ENCODE results near the gene RSBN1L.
A peak's percentile ranks its signal among the peaks of the same experiment; 100 is the strongest.

RSBN1L gene

DNA sequence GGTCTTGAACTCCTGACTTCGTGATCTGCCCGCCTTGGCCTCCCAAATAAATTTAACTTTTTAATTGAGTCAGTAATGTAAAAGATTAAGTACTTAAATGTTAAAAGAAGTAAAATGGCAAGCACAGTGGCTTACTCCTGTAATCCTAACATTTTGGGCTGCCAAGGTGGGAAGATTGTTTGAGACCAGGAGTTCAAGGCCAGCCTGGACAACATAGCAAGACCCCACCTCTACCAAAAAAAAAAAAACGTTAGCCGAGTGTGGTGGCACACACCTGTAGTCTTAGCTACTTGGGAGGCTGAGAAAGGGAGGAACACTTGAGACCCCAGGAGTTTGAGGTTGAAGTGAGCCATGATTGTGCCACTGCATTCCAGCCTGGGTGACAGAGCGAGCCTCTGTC lies 128.4 kb downstream of the RSBN1L start:
- H3K4me3 ChIP-seq (ENCODE audit: low read length): no peak overlapping the region
- TF ChIP-seq CTCF (IDR thresholded peaks at IDR 0.05; ENCODE audit: insufficient read depth, low read depth, low read length, missing control alignments): no peak
- no peak for DNase-seq (ENCODE audit: low read depth)

DNA sequence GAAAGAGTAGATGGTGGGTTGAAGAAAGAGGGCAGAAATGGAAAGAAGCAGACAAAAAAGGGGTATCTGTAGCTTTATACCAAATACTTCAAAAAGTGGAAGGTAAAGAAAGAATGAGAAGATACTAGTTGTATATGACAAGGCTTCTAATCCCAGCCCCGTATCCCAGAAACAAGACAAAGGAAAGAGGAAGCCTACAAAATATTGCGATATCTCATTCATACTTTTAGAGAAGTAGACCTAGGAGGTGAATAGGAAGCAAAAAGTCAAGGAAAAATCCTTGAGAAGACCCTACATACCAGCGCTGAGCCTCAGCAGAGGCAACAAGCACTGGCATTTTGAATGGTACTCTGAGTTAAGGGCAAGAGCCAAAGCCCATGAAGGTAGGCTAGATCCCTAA lies 128.9 kb downstream of the RSBN1L start:
- no peak for TF ChIP-seq CTCF (IDR thresholded peaks at IDR 0.05; ENCODE audit: insufficient read depth, low read depth, low read length, missing control alignments)
- no peak overlapping the region for H3K4me3 ChIP-seq (ENCODE audit: low read length)
- DNase-seq (ENCODE audit: low read depth): no peak

DNA sequence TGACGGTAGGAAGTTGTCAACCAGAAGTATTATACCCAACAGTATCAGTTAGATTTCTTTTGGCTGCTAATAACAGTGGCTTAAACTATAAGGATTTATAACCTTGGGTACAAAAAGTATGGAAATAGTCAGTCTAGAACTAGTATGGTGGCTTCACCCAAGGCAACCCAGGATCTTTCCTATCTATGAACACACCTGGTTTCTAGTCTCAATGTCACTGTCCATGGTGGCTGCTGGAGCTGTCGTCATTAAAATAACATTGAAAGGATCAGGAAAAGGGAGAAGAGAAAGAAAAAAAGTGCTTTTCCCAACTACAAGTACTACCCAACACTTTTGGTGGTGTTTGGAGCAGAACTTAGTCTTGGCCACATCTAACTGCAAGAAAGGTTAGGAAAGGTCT lies 130.0 kb downstream of the RSBN1L start:
- DNase-seq (ENCODE audit: low read depth): no peak
- no peak overlapping the region for H3K4me3 ChIP-seq (ENCODE audit: low read length)
- TF ChIP-seq CTCF (IDR thresholded peaks at IDR 0.05; ENCODE audit: insufficient read depth, low read depth, low read length, missing control alignments): no peak

DNA sequence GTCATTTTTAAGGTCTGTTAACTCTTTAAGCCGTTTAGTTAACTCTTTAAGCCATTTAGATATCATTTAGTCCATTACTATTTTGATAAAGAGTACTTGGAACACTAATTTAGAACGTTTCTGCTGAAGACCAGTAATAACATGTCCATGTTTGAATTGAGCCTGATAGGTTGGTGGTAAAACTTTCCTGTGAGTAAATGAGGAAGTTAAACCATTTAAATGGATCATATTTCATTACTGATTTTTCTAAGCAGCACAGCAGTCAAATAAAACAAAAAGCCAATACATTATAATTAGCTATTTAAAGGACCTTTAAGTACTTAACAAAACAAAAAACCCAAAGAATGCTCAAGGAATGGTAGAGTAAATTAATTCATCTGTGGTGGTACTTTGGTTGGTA lies 131.7 kb downstream of the RSBN1L start:
- TF ChIP-seq CTCF (IDR thresholded peaks at IDR 0.05; ENCODE audit: insufficient read depth, low read depth, low read length, missing control alignments): no peak
- DNase-seq (ENCODE audit: low read depth): peak; percentile 48
- H3K4me3 ChIP-seq (ENCODE audit: low read length): no peak overlapping the region

- DNase-seq (ENCODE audit: low read depth): no peak
These were observed 134.5 kb downstream of the RSBN1L start for GRCh38 chr7:77830649-77831355.

GRCh38 chr7:77831481-77831880 lies 135.2 kb downstream of the RSBN1L start:
- no peak for TF ChIP-seq CTCF (IDR thresholded peaks at IDR 0.05; ENCODE audit: insufficient read depth, low read depth, low read length, missing control alignments)
- peak; percentile 50 for DNase-seq (ENCODE audit: low read depth)
- H3K4me3 ChIP-seq (ENCODE audit: low read length): no peak overlapping the region

More at GRCh38 chr7:77830649-77831355, 134.5 kb downstream of the RSBN1L start:
- TF ChIP-seq CTCF (IDR thresholded peaks at IDR 0.05; ENCODE audit: insufficient read depth, low read depth, low read length, missing control alignments): no peak
- H3K4me3 ChIP-seq (ENCODE audit: low read length): no peak overlapping the region

DNA sequence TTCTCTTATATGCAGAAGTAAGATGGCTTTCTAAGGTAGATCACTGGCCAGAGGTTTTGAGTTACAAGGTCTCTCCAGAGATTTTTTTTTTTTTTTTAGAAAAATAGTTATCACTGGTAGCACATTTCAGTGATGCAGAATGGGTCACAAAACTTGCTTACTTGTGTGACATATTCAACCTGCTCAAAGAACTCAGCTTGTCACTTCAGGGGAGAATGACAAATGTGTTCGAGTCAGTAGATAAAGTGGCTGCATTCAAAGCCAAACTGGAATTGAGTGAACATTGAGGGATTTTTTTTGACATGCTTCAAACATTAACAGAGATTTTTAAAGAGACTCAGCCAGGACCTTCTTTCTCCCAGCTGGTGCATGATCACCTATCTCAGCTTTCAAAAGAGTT lies 135.7 kb downstream of the RSBN1L start:
- no peak for DNase-seq (ENCODE audit: low read depth)
- H3K4me3 ChIP-seq (ENCODE audit: low read length): no peak overlapping the region
- no peak for TF ChIP-seq CTCF (IDR thresholded peaks at IDR 0.05; ENCODE audit: insufficient read depth, low read depth, low read length, missing control alignments)
